A204.1 (cell line): ENCODE data around the gene PRDM16.

Experiments used
- FAIRE-seq: peaks from 2 replicates; lab custom pipeline; 2012; peaks lifted over from hg19 to GRCh38; lab: Jason Lieb, UNC

The PRDM16 gene

GRCh38 chr1:3454811-3455618, 386.0 kb downstream of the PRDM16 start:
- no peak for FAIRE-seq

DNA sequence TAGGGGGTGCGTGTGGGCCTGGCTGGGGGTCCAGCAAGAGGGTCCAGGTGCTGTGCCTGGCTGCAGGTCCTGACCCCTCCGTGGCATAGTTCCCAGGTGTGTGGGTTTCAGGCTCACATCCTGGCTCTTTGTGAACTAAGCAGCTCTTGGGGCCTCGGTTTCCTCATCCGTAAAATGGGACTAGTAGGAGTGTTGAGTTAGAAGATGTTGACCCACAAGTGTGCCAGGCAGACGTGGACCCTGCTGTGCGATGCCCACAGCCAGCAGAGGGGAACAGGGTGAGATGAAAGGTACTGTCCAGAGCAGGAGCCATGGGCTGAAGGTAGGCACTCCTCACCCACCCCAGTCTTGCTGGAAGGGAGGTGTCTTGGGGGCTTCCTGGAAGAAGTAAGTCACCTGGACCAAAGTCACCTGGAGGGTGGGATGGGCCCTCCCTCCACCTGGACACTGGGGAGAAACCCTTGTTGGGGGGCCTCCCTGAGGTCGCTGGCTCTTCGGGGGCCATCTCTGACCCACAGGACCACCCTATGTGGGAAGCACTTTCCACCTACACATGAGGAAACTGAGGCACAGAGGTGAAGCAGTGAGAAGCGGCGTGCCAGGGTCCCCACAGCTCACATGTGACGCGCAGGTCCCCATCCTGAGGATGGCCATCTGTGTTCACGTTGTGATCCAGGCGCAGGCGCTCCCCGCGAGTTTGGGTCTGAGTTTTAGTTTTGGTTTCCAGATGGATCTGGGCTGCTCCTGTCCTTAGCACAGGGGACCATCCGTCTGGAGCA, 386.9 kb downstream of the PRDM16 start:
- no peak for FAIRE-seq

- FAIRE-seq = no peak
Observed at GRCh38 chr1:3456449-3456963, 387.5 kb downstream of the PRDM16 start.

- no peak for FAIRE-seq
Observed at GRCh38 chr1:3456964-3457909, 388.2 kb downstream of the PRDM16 start.

DNA sequence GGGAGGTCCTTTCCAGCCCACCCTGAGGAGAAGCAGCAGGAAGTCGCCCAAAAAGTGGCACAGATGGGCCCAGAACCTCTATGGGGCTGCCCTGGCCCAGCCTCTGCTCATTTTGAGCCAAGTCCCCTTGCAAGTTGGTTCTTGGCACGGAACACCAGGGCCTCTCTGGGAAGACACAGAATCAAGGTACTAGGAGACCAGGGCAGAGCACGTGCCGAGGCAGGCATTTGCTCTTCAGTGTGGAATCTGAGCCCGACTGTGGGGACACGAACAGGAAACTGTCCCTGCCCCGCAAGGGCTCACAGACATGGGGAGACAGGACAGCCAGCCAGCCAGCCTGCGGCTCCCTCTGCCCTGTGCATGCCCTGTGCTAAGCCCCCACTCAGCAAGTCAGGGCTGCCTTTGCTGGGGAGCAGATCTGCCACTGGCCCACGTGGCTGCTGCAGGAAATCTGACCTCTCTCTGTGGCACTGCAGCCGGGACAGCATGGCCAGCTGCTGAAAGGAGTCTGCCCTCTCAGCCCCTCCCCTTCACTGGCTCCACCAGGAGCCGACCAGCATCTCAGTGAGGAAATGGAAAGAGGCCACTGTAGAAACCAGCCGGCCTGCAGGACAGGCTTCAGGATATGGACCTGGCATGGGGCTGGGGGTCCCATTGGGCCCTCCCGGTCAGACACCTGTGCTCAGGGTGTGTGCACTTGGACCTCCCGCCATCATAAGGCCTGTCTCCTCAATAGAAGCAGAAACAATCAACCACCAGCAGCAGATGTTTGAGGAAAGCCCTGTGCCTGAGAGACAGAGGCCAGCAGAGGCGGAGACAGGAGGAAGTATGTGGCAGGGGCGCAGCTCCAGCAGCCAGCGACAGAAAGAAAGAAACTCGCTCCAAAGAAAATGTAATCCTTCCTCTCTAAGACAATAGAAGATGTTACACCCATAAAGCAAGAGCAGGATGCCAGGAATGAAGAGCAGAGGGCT, 389.2 kb downstream of the PRDM16 start:
- no peak for FAIRE-seq

- no peak for FAIRE-seq
Observed at GRCh38 chr1:3459051-3459908, 390.3 kb downstream of the PRDM16 start.

DNA sequence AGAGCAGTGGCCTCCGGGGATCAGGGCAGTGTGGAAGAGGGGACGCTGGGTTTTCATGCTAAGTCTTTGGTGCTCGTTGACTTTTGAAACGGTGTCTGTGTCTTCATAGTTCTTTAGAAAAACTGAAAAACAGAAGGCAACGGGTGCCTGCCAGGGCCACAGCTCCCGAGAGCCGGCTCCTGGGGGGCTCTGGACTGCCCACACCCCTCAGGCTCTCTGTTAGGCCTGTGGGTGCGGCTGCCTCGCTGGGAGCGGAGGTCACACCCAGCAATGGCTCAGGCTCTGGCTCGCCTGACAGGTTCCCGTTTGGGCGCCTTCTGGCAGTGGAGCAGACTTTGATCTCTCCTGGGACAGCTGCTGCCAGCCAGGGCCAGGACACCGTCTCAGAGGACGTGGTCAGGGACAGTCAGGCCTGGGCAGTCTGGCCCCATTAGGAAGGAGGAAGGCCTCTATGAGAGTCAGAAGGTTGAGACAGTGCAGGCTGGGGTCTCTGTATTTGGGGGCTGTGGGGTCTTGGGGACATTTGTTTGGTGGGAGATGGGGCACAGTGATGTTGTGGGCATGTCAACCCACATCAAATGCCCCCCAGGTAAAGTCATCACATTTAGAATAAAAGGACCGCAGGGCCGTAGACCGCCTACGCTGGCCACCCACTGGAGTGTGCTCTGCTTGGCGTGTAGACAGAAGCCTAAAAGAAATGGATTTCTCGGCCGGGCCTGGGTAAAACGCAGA, 391.1 kb downstream of the PRDM16 start:
- FAIRE-seq = no peak

- FAIRE-seq = no peak
Observed at GRCh38 chr1:3460672-3461131, 391.7 kb downstream of the PRDM16 start.

GRCh38 chr1:3461238-3461933, 392.4 kb downstream of the PRDM16 start:
- no peak for FAIRE-seq

DNA sequence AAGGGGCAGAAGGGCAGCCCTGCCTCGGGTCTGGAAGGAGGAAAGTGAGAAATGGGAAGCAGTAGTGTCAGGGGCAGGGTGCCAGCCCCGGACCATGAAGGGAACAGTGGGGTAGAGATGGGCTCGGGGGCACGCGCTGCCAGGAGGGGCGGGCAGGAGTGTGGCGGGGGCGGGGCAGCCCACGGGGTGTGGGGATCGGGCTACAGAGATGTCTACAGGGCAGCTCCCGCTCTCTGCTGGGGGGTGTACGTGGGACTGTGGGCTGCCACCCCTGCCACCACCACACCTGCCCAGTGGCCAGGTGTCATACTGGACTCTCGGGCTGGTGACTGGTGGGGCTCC, 392.9 kb downstream of the PRDM16 start:
- FAIRE-seq = no peak

DNA sequence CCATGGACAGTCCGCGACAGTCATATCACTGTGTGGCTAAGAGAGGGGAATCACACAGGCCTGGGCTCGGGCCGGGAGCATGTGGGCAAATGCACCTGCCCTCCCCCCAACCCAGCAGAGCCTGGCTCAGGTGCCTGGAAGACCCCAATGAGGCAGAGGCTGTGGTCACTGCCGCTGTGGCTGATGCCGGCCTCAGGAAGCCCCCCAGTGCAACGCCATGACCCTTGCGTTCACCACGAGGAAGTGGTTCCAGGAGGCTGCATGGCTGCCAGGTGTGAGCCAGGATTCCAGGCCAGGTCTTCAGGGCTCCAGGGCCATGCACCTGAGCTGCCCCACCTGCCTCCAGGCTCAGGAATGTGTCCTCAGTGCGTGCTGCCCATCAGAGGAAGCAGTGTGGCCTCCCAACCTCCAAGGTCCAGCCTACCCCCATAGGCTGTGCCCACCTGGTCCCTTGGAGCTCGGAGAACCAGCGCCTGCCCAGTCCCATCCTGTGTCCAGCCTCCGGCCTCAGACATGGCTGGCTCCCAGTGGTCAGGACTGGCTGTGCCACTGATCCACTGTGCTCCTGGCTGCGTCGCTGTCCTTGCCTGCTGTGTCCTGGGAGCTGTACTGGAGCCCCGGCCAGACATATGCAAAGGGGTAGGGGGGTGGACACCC, 393.5 kb downstream of the PRDM16 start:
- FAIRE-seq = no peak

GRCh38 chr1:3463013-3463385, 394.0 kb downstream of the PRDM16 start:
- no peak for FAIRE-seq

DNA sequence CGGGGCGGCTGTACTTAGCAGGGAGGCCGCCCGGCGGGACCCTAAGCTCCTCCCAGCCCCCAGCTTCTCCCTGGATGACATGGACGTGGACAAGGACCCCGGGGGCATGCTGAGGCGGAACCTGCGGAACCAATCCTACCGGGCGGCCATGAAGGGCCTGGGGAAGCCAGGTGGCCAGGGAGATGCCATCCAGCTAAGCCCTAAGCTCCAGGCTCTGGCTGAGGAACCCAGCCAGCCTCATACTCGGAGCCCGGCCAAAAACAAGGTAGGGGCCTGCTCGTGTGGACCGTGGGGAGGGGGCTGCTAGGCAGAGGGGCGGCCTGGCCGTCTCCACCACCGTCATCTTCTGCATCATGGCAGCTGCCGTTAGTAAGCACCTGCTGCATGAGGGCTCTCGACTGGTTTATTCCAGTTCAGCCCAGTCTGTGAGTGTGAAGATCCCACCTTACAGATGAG, 394.4 kb downstream of the PRDM16 start:
- no peak for FAIRE-seq

- FAIRE-seq = no peak
Observed at GRCh38 chr1:3463891-3464648, 395.1 kb downstream of the PRDM16 start.

- FAIRE-seq = no peak
Observed at GRCh38 chr1:3464649-3465025, 395.6 kb downstream of the PRDM16 start.

GRCh38 chr1:3465091-3465934, 396.3 kb downstream of the PRDM16 start:
- no peak for FAIRE-seq
